PFSK-1 (cell line): ENCODE measurements around the gene MOB3A.

Experiments used
- FOXP2 ChIP-seq: optimal IDR thresholded peaks from 2 replicates; pipeline ENCODE3; 2011; ENCODE audit warnings: borderline replicate concordance, control low read depth, inconsistent platforms; ENCODE audit not compliant: insufficient read depth; ENCODE audit errors: extremely low read length, extremely low read depth
- POLR2AphosphoS5 ChIP-seq: IDR thresholded peaks from 2 replicates; pipeline ENCODE4 v1.6.1; 2012; ENCODE audit warnings: low read depth, mild to moderate bottlenecking, control low read depth, low read length, moderate library complexity
- REST ChIP-seq, 2 experiments: IDR thresholded peaks; 2 replicates each; pipeline versions ENCODE4 v1.6.1 to v1.8.0; 2011 to 2012; ENCODE audit warnings: low read depth in 2 of 2, low read length in 2 of 2, control low read depth in 1 of 2, inconsistent platforms in 1 of 2, mild to moderate bottlenecking in 1 of 2, moderate library complexity in 1 of 2; ENCODE audit not compliant: insufficient read depth in 1 of 2
- SIN3A ChIP-seq: IDR thresholded peaks from 2 replicates; pipeline ENCODE4 v1.6.1; 2012; ENCODE audit warnings: mild to moderate bottlenecking, low read length, moderate library complexity, borderline replicate concordance; ENCODE audit not compliant: insufficient read depth
- TAF1 ChIP-seq: IDR thresholded peaks from 2 replicates; pipeline ENCODE4 v1.6.1; 2012; ENCODE audit warnings: low read length, control low read depth, borderline replicate concordance; ENCODE audit not compliant: insufficient read depth

Gene MOB3A

GRCh38 chr19:2022289-2022688, 73.8 kb downstream of the MOB3A start:
- no peak for TF ChIP-seq POLR2AphosphoS5
- no peak for TF ChIP-seq FOXP2
- TF ChIP-seq REST (IDR thresholded peaks at IDR 0.05; ENCODE audit: insufficient read depth in 1 of 2, low read depth in 2 of 2, low read length in 2 of 2) = no peak
- no peak for TF ChIP-seq SIN3A
- no peak for TF ChIP-seq TAF1

GRCh38 chr19:2021453-2022140, 74.5 kb downstream of the MOB3A start:
- TF ChIP-seq TAF1 (no peak), FOXP2 (no peak)
